GM12865 (cell line): ENCODE measurements around the gene MTX1.
"Not testable (repeated sequence)": the region's sequence is repeated elsewhere in the genome, so short reads cannot be mapped to it uniquely, and the experiment has no call there.

Experiments used
- DNase-seq: peaks from one replicate; pipeline ENCODE4 v3.0.0; 2010; ENCODE audit warnings: low read depth
- H3K4me3 ChIP-seq: 2 replicates; pipeline ENCODE4 v1.5.1; 2011; ENCODE audit warnings: mild to moderate bottlenecking, low read depth, low read length, control low read depth
- CTCF ChIP-seq: IDR thresholded peaks from 2 replicates; pipeline ENCODE4 v1.5.1; 2011; ENCODE audit warnings: low read length, control low read depth, low read depth, inconsistent platforms; ENCODE audit not compliant: insufficient read depth; ENCODE audit errors: missing control alignments

The MTX1 gene

DNA sequence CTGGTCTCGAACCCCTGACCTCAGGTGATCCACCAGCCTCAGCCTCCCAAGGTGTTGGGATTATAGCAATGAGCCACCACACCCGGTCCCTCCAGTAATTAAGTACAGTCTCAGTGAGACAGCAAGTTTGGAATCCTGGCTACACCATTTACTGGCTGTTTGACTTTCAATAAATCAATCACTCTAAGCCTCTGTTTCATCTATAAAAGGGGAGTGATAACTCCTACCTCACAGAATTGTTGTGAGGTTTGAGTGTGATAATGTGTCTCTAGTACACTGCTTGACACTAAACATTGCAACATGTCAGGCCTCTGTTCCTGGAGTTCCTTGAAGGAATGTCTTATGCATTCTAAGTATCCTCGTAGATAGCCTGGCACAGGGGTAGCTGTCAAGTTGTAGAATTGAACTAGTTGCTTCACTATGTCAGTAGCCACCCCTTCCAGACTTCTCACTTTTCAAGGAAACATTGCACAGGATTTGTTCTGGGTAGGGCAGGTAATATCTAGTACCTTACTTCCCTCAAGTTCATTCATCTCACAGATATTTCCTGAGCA is 34.4 kb downstream of the MTX1 start:
- no peak for DNase-seq
- H3K4me3 ChIP-seq = peak overlapping the region; percentile 59
- no peak for TF ChIP-seq CTCF

DNA sequence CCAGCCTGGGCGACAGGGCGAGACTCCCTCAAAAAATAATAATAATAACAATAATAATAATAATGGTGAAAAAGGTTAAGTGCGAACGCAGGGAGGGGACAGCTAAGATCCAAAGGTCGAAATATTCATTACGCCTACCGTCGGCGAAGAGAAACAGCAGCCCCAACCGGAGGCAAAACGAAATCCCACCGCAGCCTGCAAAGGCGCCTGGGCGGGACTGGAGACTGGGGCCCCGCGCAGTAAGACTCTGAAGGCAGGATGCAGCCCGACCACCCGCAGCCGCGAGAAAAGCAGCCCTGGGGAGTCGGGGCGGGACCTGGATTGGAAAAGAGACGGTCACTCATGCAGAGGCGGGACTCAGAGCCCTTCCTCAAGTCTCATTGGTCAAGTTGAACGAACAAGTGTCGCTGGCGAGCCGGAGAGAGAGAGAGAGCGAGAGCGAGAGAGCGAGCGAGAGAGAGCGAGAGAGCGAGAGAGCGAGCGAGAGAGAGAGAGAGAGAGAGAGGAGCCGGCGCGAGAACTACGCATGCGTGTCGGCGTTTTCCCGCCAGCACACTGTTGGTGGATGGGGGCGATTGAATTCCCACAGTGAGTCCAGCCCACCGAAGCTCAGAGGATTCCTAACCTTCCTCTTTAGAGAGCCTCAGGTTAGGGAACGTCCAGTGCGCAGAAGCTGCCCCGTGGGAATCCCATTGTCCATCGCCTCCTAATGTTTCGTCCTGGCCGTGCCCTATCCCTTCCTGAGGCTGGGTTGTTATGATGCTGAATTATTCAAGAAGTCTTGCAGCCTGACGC is 36.1 kb downstream of the MTX1 start:
- DNase-seq = peak; percentile 99
- no peak for TF ChIP-seq CTCF
- H3K4me3 ChIP-seq = peak overlapping the region; percentile 59

- DNase-seq = no peak
- no peak for TF ChIP-seq CTCF
- peak overlapping the region; percentile 59 for H3K4me3 ChIP-seq
Measured at GRCh38 chr1:155245163-155245524, 36.6 kb downstream of the MTX1 start.

DNA sequence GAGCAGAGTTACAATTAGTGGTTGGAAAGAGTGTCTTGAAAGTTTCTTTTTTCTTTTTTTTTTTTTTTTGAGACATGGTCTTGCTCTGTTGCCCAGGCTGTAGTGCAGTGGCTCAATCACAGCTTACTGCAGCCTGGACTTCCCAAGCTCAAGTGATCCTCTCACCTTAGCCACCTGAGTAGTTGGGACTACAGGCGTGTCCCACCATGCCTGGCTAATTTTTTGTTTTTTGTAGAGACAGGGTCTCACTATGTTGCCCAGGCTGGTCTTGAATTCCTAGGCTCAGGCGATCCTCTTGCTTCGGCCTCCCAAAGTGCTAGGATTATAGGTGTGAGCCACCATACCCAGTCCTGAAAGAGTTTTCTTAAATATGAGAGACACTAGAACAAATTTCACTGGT is 38.3 kb downstream of the MTX1 start:
- not testable (repeated sequence) for H3K4me3 ChIP-seq, DNase-seq

DNA sequence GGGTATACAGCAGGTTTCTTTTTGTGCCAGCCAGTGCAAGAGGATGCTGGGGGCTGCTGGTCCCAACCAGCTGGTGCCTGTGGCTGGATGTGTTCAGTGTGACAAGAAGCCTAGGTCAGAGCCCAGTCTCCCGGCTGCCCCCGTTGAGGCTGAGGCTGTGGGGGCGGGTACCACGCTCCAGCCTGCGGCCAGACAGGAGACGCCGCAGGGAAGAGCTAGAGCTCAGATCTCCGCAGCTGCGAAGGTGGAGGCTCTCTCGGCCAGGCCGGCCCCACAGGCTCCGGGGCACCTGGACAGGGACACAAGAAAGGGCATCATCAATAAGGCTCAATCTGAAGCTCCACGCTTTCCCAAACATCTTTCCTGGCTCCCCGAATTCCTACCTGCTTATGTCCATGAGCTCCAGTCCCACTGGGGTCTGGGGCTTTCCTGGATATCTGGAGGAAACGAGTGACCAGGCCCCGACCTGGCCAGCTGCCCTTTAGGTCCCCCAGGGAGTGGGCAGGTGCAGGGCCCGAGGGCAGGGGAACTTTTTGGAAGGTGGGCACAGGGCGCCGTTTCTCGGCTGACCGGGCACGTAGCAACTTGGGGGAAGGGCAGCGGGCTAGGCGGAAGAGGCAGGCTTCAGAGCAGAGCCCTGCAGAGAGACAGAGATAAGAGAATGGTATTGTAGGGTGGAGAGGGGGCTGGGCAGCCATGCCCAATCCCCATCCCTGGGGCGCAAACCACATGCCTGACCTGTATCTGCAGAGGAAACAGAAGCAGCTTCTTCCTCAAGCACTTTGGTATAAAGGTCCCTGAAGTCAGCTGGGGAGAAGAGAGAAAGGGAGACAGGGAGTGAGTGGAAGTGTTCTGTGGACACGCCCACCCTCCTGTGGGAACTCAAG is 39.4 kb downstream of the MTX1 start:
- TF ChIP-seq CTCF = no peak
- DNase-seq = no peak
- H3K4me3 ChIP-seq = no peak overlapping the region

DNA sequence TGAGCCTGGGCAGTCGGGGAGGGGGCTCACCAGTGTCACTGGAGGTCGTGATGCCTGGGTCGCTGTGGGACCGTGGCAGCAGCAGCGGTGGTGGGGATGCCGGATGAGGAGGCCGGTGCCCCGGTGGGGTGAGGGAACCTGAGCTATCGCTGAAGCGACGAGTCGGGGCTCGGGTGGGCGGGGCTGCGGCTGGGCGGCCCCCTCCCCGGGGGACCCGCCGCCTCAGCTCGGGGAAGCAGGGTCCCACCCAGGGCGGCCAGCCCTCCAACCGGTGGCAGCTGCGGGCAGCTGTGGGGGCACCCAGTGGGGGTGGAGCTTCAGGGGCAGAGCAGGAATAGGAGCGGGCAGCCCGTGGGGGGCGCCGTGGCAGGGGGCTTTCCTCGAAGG is 41.7 kb downstream of the MTX1 start:
- no peak for DNase-seq
- no peak for TF ChIP-seq CTCF
- H3K4me3 ChIP-seq = peak overlapping the region; percentile 57

DNA sequence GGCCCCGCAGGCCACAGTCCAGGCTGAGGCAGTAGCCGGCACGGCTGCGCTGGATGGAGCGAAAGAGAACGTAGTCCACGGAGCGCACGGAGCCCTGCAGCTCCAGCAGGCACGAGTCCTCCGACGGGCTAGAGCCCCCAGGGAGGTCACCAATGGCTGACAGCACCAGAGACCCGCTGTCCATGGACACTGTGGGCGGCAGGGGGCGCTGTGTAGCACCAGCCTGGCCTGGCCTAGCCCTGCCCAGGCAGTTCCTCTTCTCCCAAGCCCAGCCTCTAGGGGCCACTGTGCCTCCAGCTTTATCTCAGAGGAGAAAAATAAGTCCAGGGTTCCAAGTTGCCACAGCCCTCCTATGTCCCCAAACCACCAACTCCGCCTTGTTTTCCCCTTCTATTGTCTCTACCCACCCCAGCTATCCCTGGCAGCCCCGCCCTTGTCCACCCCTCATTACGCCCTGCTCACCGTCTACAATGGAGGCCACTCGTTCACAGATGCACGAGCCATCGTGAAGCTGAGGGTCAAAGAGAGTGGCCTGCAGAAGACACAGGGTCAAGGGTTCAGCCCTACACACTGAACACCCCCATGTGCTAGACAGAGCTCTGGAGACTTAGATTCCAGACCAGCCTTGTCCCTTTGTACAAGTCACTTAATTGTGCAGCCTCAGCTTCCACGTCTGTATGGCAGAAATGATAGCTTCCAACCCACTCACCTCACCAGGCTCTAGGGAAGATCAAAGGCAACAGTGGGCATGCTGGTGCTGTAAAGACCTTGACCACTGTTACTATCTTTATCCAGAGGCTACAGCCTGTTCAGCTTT is 42.3 kb downstream of the MTX1 start:
- DNase-seq = peak; percentile 96
- peak overlapping the region; percentile 57 for H3K4me3 ChIP-seq
- TF ChIP-seq CTCF = peak; percentile 100
